Lung (tissue), 12 donors: ENCODE results near the gene DPP6. TPM values are rescaled to one million over a fixed set of nuclear protein-coding genes. Genes with fewer than 3 reads are reported as not detected.

Source experiments
- ATAC-seq: fragments of 200-7000 bp; cut with Tn5 transposase; one replicate; pipeline ENCODE4 v1.9.1; 2020; ENCODE audit warnings: moderate number of reproducible peaks; ENCODE audit not compliant: insufficient read depth, low FRiP score
- DNase-seq, 3 donors: peaks; one replicate each; pipeline ENCODE4 v3.0.0-alpha.2; 2013 to 2017
- H3K27ac ChIP-seq, 2 donors: one replicate each; pipeline ENCODE4 v1.5.1; 2013; ENCODE audit warnings: mild to moderate bottlenecking in 2 of 2, moderate library complexity in 2 of 2, control low read depth in 1 of 2, inconsistent platforms in 1 of 2, low read depth in 1 of 2, low read length in 1 of 2
- H3K27me3 ChIP-seq, 3 donors: one replicate each; pipeline ENCODE4 v1.5.1; 2013; ENCODE audit warnings: low read length in 2 of 3; ENCODE audit not compliant: control insufficient read depth in 3 of 3, insufficient read depth in 3 of 3
- H3K36me3 ChIP-seq, 4 donors: one replicate each; pipeline ENCODE4 v1.5.1; 2013; ENCODE audit warnings: low read length in 4 of 4, mild to moderate bottlenecking in 1 of 4, moderate library complexity in 1 of 4; ENCODE audit not compliant: control insufficient read depth in 4 of 4, insufficient read depth in 4 of 4
- H3K4me1 ChIP-seq, 5 donors: one replicate each; pipeline ENCODE4 v1.5.1; 2013; ENCODE audit warnings: low read length in 5 of 5, mild to moderate bottlenecking in 2 of 5, moderate library complexity in 1 of 5; ENCODE audit not compliant: control insufficient read depth in 5 of 5, insufficient read depth in 5 of 5
- H3K4me3 ChIP-seq: one replicate; pipeline ENCODE4 v1.5.1; 2013; ENCODE audit warnings: mild to moderate bottlenecking, control low read depth, moderate library complexity
- H3K9ac ChIP-seq, 2 donors: one replicate each; pipeline ENCODE4 v1.5.1; 2013; ENCODE audit warnings: low read length in 2 of 2, control low read depth in 1 of 2; ENCODE audit not compliant: insufficient read depth in 1 of 2
- H3K9me3 ChIP-seq, 4 donors: one replicate each; pipeline ENCODE4 v1.5.1; 2013; ENCODE audit warnings: low read length in 3 of 4, mild to moderate bottlenecking in 1 of 4, moderate library complexity in 1 of 4; ENCODE audit not compliant: control insufficient read depth in 4 of 4, insufficient read depth in 3 of 4
- CTCF ChIP-seq: IDR thresholded peaks from 2 replicates; pipeline ENCODE4 v1.5.1; 2012; ENCODE audit warnings: mild to moderate bottlenecking; ENCODE audit errors: control extremely low read depth, extremely low read depth
- WGBS, 2 donors: extraction: QIAGEN DNeasy Blood & Tissue Kit; methylation state at CpG; one replicate each; pipeline ENCODE4 v1.1.7; 2013; 5-methylcytosine and 5-hydroxymethylcytosine counted together
- polyA plus RNA-seq, 2 donors: library from polyadenylated mRNA; stranded (reverse); fragments of 200-250 nt; gene quantifications; one replicate each; pipeline ENCODE4 v1.2.1, GENCODE V29; 2013
- total RNA-seq, 2 donors: library from RNA; depleted of rRNA in 1 of 2; stranded (reverse); fragments of >200 nt in 1 of 2; gene quantifications; one replicate each; pipeline ENCODE4 v1.2.1, GENCODE V29; 2014 to 2021
- donor health status: control.
- donor health status: control.
- donor health status: Bipolar disorder and iron deficiency.
- donor health status: healthy.
- donor health status: DM: yes; HTN: yes; CAD: no.

The DPP6 gene
- total and polyA plus RNA-seq, 4 donors, result 0.08 to 1.3 (median 0.75) TPM

- Histone ChIP-seq H3K9ac (no peak overlapping the region), H3K27me3 (no peaks in the 10 kb centered on the region), H3K4me3 (no peak overlapping the region), H3K36me3 (no peaks in the 10 kb centered on the region), H3K4me1 (peaks cover 0 to 1% (median 0%) of the 10 kb centered on the region in 5 donors), H3K27ac (no peak overlapping the region), H3K9me3 (peaks cover 0 to 5% (median 0%) of the 10 kb centered on the region in 4 donors)
- DNase-seq (no peak), ATAC-seq (no peak)
- TF ChIP-seq CTCF, result no peak
- WGBS, 2 donors, result 16 to 31% methylated on average over 3 to 4 of the region's 4 CpGs
These were observed 114.9 kb downstream of the DPP6 start for GRCh38 chr7:154167051-154167450.

GRCh38 chr7:154167807-154168206 is 115.6 kb downstream of the DPP6 start:
- WGBS, 2 donors, result 67 to 76% methylated on average over 4 of the region's 4 CpGs
- DNase-seq, result no peak

GRCh38 chr7:154171422-154171821 is 119.2 kb downstream of the DPP6 start:
- no peak for TF ChIP-seq CTCF
- Histone ChIP-seq H3K4me1 (peaks cover 0 to 1% (median 0%) of the 10 kb centered on the region in 5 donors), H3K4me3 (no peak overlapping the region), H3K27me3 (no peaks in the 10 kb centered on the region), H3K27ac (no peak overlapping the region), H3K36me3 (no peaks in the 10 kb centered on the region), H3K9ac (no peak overlapping the region), H3K9me3 (peaks cover 0 to 5% (median 0%) of the 10 kb centered on the region in 4 donors)
- 5 to 27% methylated on average over 1 of the region's 1 CpG for whole genome bisulfite sequencing, 2 donors
- DNase-seq (no peak), ATAC-seq (no peak)

More at GRCh38 chr7:154167807-154168206, 115.6 kb downstream of the DPP6 start:
- Histone ChIP-seq H3K36me3 (no peaks in the 10 kb centered on the region), H3K27me3 (no peaks in the 10 kb centered on the region), H3K27ac (no peak overlapping the region), H3K9me3 (peaks cover 0 to 5% (median 0%) of the 10 kb centered on the region in 4 donors), H3K9ac (no peak overlapping the region), H3K4me3 (no peak overlapping the region), H3K4me1 (peaks cover 0 to 1% (median 0%) of the 10 kb centered on the region in 5 donors)
- TF ChIP-seq CTCF, result no peak
- no peak for ATAC-seq

- no peak for TF ChIP-seq CTCF
- no peak overlapping the region for H3K4me3 ChIP-seq
- no peaks in the 10 kb centered on the region for H3K27me3 ChIP-seq
- peaks cover 0 to 1% (median 0%) of the 10 kb centered on the region in 5 donors for H3K4me1 ChIP-seq
- ATAC-seq (no peak), DNase-seq (no peak)
- no peak overlapping the region for H3K9ac ChIP-seq
- peaks cover 0 to 5% (median 0%) of the 10 kb centered on the region in 4 donors for H3K9me3 ChIP-seq
- WGBS, 2 donors, result 63% methylated on average over 3 of the region's 3 CpGs
- no peaks in the 10 kb centered on the region for H3K36me3 ChIP-seq
- no peak overlapping the region for H3K27ac ChIP-seq
These were observed 120.0 kb downstream of the DPP6 start for GRCh38 chr7:154172236-154172635.
